ENCODE data around the gene CDHR5.
A peak's percentile ranks its signal among the peaks of the same experiment; 100 is the strongest.
"Not testable (repeated sequence)": the region's sequence is repeated elsewhere in the genome, so short reads cannot be mapped to it uniquely, and the experiment has no call there.

Gene CDHR5

GRCh38 chr11:581342-581741 lies 43.4 kb downstream of the CDHR5 start:
- DNase-seq, result no peak

GRCh38 chr11:579830-580601 lies 44.7 kb downstream of the CDHR5 start:
- no peak for DNase-seq

GRCh38 chr11:578276-579035 lies 46.3 kb downstream of the CDHR5 start:
- no peak for DNase-seq

- DNase-seq, result no peak
Observed at GRCh38 chr11:577611-577894, 47.2 kb downstream of the CDHR5 start.

- no peak for DNase-seq
Observed at GRCh38 chr11:576811-577610, 47.7 kb downstream of the CDHR5 start.

- DNase-seq, result peak; percentile 77
Observed at GRCh38 chr11:575996-576768, 48.6 kb downstream of the CDHR5 start, which contains the start of gene PHRF1. PHRF1 (plus strand) TSS chr11:576470; CDS start chr11:581513, 5,043 bp downstream.

GRCh38 chr11:575313-575995 lies 49.3 kb downstream of the CDHR5 start:
- no peak for DNase-seq

GRCh38 chr11:574632-575312 lies 50.0 kb downstream of the CDHR5 start:
- DNase-seq, result no peak

GRCh38 chr11:574031-574570 lies 50.7 kb downstream of the CDHR5 start:
- not testable (repeated sequence) for DNase-seq

- DNase-seq, result no peak
Observed at GRCh38 chr11:573146-573759, 51.5 kb downstream of the CDHR5 start.

GRCh38 chr11:571802-572185 lies 53.0 kb downstream of the CDHR5 start:
- DNase-seq, result no peak

GRCh38 chr11:569158-569885 lies 55.4 kb downstream of the CDHR5 start:
- DNase-seq, result no peak

GRCh38 chr11:568306-569157 lies 56.2 kb downstream of the CDHR5 start:
- peak; percentile 79 for DNase-seq

- no peak for DNase-seq
Observed at GRCh38 chr11:567629-568292, 57.0 kb downstream of the CDHR5 start.

GRCh38 chr11:567011-567628 lies 57.6 kb downstream of the CDHR5 start:
- no peak for DNase-seq
